Nephron (organoid): ENCODE data around the gene ARHGDIA.
"Not testable (repeated sequence)": the region's sequence is repeated elsewhere in the genome, so short reads cannot be mapped to it uniquely, and the experiment has no call there.

ENCODE experiments used
- H3K27ac Mint-ChIP-seq, 3 experiments: 2 replicates each; pipeline ENCODE4 v1.8.0; 2020; ENCODE audit warnings: mixed read lengths in 3 of 3, mild to moderate bottlenecking in 2 of 3, moderate library complexity in 1 of 3
- H3K27me3 Mint-ChIP-seq: 2 replicates; pipeline ENCODE4 v1.8.0; 2021; ENCODE audit warnings: low read depth, mild to moderate bottlenecking, moderate library complexity, mixed read lengths
- H3K36me3 Mint-ChIP-seq: 2 replicates; pipeline ENCODE4 v1.8.0; 2020; ENCODE audit warnings: low read depth, mixed read lengths
- H3K4me1 Mint-ChIP-seq: 2 replicates; pipeline ENCODE4 v1.8.0; 2020; ENCODE audit warnings: mixed read lengths
- H3K4me3 Mint-ChIP-seq, 3 experiments: 2 replicates each; pipeline ENCODE4 v1.8.0; 2020; ENCODE audit warnings: mild to moderate bottlenecking in 3 of 3, mixed read lengths in 3 of 3, moderate library complexity in 2 of 3
- H3K9me3 Mint-ChIP-seq: 2 replicates; pipeline ENCODE4 v1.8.0; 2020; ENCODE audit warnings: mixed read lengths
- CTCF ChIP-seq, 3 experiments: fragments of 200-600 bp; sonication (generic); IDR thresholded peaks; one replicate each; pipeline ENCODE4 v1.5.0; 2021; ENCODE audit warnings: antibody characterized with exemption in 3 of 3; ENCODE audit not compliant: unreplicated experiment in 3 of 3

Gene ARHGDIA

DNA sequence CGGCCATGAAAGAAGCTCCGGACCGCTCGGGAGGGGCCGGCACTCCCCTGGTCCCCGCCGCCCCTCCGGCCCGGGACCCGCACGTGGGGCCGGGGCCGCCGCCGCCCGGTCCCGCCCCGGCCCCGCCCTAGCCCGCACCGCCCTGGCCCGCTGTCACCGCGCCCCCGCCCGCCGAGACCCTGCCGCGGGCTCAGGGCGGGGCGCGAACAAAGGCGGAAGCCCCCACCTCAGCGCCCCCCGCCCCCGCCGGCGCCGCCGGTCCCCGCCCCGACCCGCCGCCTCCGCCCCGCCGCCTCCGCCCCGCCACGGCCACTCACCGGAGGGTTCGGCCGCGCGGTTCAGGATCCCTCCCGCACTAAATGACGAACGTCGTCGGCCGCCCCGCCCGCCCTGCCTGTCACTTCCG lies at the start of gene ARHGDIA:
Gene ARHGDIA, minus strand, starts transcription at position 357 of the 406 bp plus-strand sequence. CDS start 1,407 bp downstream, outside the sequence.
- TF ChIP-seq CTCF (IDR thresholded peaks at IDR 0.05; ENCODE audit: unreplicated experiment in 3 of 3) = no peak
- Mint-ChIP-seq H3K36me3 (peaks cover 3% of the 10 kb centered on the region), H3K9me3 (no peaks in the 10 kb centered on the region), H3K4me1 (peaks cover 11% of the 10 kb centered on the region), H3K27ac (peak within 1 kb of the TSS; percentile 88 to 97 (median 95)), H3K4me3 (peak within 1 kb of the TSS; percentile 85 to 93 (median 91)), H3K27me3 (no peaks in the 10 kb centered on the region)

GRCh38 chr17:81918832-81919545 lies 47.9 kb upstream of the ARHGDIA start:
- H3K36me3 Mint-ChIP-seq = peaks cover 24% of the 10 kb centered on the region
- H3K9me3 Mint-ChIP-seq = no peaks in the 10 kb centered on the region
- no peak for TF ChIP-seq CTCF (IDR thresholded peaks at IDR 0.05; ENCODE audit: unreplicated experiment in 3 of 3)
- no peak overlapping the region for H3K27ac Mint-ChIP-seq
- peaks cover 17% of the 10 kb centered on the region for H3K4me1 Mint-ChIP-seq
- peak overlapping the region; percentile 85 to 88 (median 87) for H3K4me3 Mint-ChIP-seq
- peaks cover 4% of the 10 kb centered on the region for H3K27me3 Mint-ChIP-seq

DNA sequence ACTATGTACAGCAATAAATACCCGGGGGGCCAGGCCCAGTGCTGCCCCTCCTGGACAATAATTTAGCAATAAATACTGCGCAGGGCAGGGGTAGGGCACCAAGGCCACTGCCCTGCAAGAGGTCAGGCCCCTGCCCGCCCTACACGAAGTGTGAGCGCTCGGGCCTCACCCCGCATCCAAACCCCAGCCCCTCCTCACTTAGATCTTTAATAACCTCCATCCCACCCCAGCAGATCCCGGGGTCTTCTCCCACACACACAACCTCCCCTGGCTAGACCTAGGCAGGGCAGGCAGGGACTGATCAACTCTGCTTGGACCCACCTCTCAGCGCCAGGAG lies 47.2 kb upstream of the ARHGDIA start:
- Mint-ChIP-seq H3K36me3 (peaks cover 27% of the 10 kb centered on the region), H3K4me1 (peaks cover 14% of the 10 kb centered on the region), H3K4me3 (peak overlapping the region; percentile 85 to 88 (median 87))
- not testable (repeated sequence) for H3K27me3 Mint-ChIP-seq, H3K9me3 Mint-ChIP-seq, H3K27ac Mint-ChIP-seq

- peak in 1 of 3 experiments; percentile 17 for TF ChIP-seq CTCF (IDR thresholded peaks at IDR 0.05; ENCODE audit: unreplicated experiment in 3 of 3)
- H3K4me1 Mint-ChIP-seq = peaks cover 12% of the 10 kb centered on the region
- H3K36me3 Mint-ChIP-seq = peaks cover 33% of the 10 kb centered on the region
- H3K4me3 Mint-ChIP-seq = peak within 1 kb of the TSS; percentile 85 to 88 (median 87)
- peak within 1 kb of the TSS in 1 of 3 experiments; percentile 23 for H3K27ac Mint-ChIP-seq
- peaks cover 4% of the 10 kb centered on the region for H3K27me3 Mint-ChIP-seq
- H3K9me3 Mint-ChIP-seq = no peaks in the 10 kb centered on the region
Observed at GRCh38 chr17:81917565-81918332, 46.6 kb upstream of the ARHGDIA start, which contains the start of gene SIRT7. Gene SIRT7, minus strand, starts transcription at chr17:81918176. Its CDS starts 45 bp downstream, at chr17:81918131.

- H3K4me1 Mint-ChIP-seq = peaks cover 12% of the 10 kb centered on the region
Observed at GRCh38 chr17:81916234-81917001, 45.3 kb upstream of the ARHGDIA start.

More at GRCh38 chr17:81916234-81917001, 45.3 kb upstream of the ARHGDIA start:
- TF ChIP-seq CTCF (IDR thresholded peaks at IDR 0.05; ENCODE audit: unreplicated experiment in 3 of 3) = no peak
- Mint-ChIP-seq H3K27me3 (peaks cover 4% of the 10 kb centered on the region), H3K27ac (no peak overlapping the region), H3K4me3 (peak overlapping the region; percentile 78 to 80 (median 78)), H3K9me3 (no peaks in the 10 kb centered on the region), H3K36me3 (peaks cover 34% of the 10 kb centered on the region)
